ENCODE data around the gene SH3BGRL2.

GRCh38 chr6:79617518-79617941 lies 13.6 kb upstream of the SH3BGRL2 start:
- no peak for TF ChIP-seq POLR2AphosphoS5 (IDR thresholded peaks at IDR 0.05; ENCODE audit: borderline replicate concordance, low read depth, low read length)
- no peak for TF ChIP-seq EZH2 (IDR thresholded peaks at IDR 0.05)
- TF ChIP-seq FOXP2 (optimal IDR thresholded peaks at IDR 0.05; ENCODE audit: control extremely low read depth, extremely low read length, insufficient read depth) = no peak

Measured in SK-N-MC (cell line).